AG20443 (cell line): ENCODE data around the gene SPECC1L.
A peak's percentile ranks its signal among the peaks of the same experiment; 100 is the strongest.

ENCODE experiments used
- DNase-seq: peaks from one replicate; pipeline ENCODE4 v3.0.0; 2012; ENCODE audit warnings: low spot score, mixed read lengths

Gene SPECC1L

GRCh38 chr22:24417200-24417599 is 146.6 kb downstream of the SPECC1L start:
- DNase-seq = no peak

GRCh38 chr22:24417901-24418641 is 147.4 kb downstream of the SPECC1L start:
- no peak for DNase-seq

GRCh38 chr22:24418786-24419474 is 148.3 kb downstream of the SPECC1L start:
- no peak for DNase-seq

- no peak for DNase-seq
These were observed 148.8 kb downstream of the SPECC1L start for GRCh38 chr22:24419475-24419850.

GRCh38 chr22:24420072-24420976 is 149.7 kb downstream of the SPECC1L start:
- no peak for DNase-seq

GRCh38 chr22:24420977-24421343 is 150.3 kb downstream of the SPECC1L start:
- DNase-seq = no peak

GRCh38 chr22:24421428-24421931 is 150.8 kb downstream of the SPECC1L start:
- DNase-seq = no peak

GRCh38 chr22:24422102-24422665 is 151.6 kb downstream of the SPECC1L start:
- no peak for DNase-seq

GRCh38 chr22:24423519-24424000 is 152.9 kb downstream of the SPECC1L start:
- peak; percentile 93 for DNase-seq

GRCh38 chr22:24424001-24424900 is 153.6 kb downstream of the SPECC1L start:
- DNase-seq = no peak

GRCh38 chr22:24424901-24425775 is 154.5 kb downstream of the SPECC1L start:
- DNase-seq = no peak

- DNase-seq = no peak
These were observed 155.8 kb downstream of the SPECC1L start for GRCh38 chr22:24426436-24426835.

GRCh38 chr22:24426851-24427499 is 156.3 kb downstream of the SPECC1L start:
- no peak for DNase-seq

GRCh38 chr22:24427500-24428164 is 157.0 kb downstream of the SPECC1L start, which contains the start of gene ADORA2A:
TSS of gene ADORA2A (plus strand) at chr22:24427599. CDS start at chr22:24433405, 5,806 bp downstream.
- no peak for DNase-seq

- no peak for DNase-seq
These were observed 158.2 kb downstream of the SPECC1L start for GRCh38 chr22:24428751-24429410.

GRCh38 chr22:24429411-24430365 is 159.1 kb downstream of the SPECC1L start:
- peak; percentile 52 for DNase-seq
